GM13977 (cell line): ENCODE results near the gene KCTD8.

Experiments
- DNase-seq: peaks from one replicate; pipeline ENCODE4 v3.0.0; 2012; ENCODE audit warnings: low spot score
- in situ Hi-C: fragments of 300-500 bp; cut with MboI; formaldehyde crosslinking; loops from one replicate; pipeline ENCODE4 v1.12.0; 2022; ENCODE audit warnings: low sequenced_read_pairs, low pct_unique_long_range_greater_than_20kb, mixed read lengths, inconsistent platforms; ENCODE audit not compliant: unreplicated experiment
- TF ChIP-seq, protein P1 (sequence below): IDR thresholded peaks from 2 replicates; pipeline ENCODE4 v1.5.1; 2012; ENCODE audit warnings: mild to moderate bottlenecking, control low read depth; ENCODE audit not compliant: insufficient read depth; ENCODE audit errors: extremely low read depth, missing control alignments

The KCTD8 gene

DNA sequence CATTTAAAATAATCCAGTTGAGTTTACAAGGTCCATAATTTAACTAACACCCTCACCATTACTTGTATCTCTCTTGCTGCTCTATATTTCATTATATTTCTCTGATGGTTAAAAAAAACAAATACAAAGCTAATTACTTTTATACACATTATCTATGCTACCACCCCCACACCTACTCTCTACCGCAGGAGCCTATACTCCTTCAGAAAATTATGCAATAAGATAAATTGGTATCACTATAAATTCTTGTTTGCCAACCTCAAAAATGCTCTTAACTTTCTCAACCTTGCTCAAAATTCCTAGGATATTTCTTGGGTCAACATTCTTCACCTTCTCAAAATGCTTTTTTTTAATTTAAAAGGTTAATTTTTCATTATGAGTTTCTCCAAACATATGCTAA is 282.7 kb downstream of the KCTD8 start:
- DNase-seq: no peak
- TF ChIP-seq, protein P1, sequence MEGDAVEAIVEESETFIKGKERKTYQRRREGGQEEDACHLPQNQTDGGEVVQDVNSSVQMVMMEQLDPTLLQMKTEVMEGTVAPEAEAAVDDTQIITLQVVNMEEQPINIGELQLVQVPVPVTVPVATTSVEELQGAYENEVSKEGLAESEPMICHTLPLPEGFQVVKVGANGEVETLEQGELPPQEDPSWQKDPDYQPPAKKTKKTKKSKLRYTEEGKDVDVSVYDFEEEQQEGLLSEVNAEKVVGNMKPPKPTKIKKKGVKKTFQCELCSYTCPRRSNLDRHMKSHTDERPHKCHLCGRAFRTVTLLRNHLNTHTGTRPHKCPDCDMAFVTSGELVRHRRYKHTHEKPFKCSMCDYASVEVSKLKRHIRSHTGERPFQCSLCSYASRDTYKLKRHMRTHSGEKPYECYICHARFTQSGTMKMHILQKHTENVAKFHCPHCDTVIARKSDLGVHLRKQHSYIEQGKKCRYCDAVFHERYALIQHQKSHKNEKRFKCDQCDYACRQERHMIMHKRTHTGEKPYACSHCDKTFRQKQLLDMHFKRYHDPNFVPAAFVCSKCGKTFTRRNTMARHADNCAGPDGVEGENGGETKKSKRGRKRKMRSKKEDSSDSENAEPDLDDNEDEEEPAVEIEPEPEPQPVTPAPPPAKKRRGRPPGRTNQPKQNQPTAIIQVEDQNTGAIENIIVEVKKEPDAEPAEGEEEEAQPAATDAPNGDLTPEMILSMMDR: no peak
- in situ Hi-C loops: no loop called here

DNA sequence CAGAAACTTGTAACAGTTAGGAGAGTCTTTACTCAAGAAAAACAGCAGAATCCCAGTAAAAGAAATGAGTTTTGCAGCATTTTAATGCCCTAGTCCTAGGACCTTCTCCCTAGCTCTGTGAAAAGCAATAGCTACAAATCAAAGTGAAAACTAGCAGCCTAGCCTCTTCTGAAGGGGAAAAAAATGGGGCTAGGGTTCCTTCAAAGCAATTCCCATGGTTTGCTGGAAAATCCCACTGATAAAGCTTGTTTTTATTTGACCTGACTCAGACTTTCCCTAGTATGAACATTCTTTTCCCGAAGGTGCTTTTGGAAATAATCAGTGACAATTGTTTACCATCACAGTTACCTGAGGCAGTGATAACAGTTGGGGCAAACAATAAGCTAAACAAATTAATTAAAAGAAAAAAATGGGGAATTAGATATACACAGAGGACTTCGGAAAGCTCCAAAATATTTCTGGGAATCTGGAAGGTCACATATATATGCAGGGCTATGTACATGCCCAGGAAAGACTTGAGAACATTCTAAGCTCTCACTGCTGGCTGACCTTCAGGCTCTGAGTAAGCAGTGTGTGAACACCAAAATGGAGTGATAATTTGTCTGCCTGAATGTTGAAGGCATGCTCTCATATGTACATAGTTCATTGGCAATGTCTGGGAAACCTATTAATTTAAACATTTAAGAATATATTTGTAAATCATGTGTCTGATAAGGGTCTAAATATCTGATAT is 285.9 kb downstream of the KCTD8 start:
- in situ Hi-C loops: no loop called here
- no peak for DNase-seq
- TF ChIP-seq, protein P1: no peak

DNA sequence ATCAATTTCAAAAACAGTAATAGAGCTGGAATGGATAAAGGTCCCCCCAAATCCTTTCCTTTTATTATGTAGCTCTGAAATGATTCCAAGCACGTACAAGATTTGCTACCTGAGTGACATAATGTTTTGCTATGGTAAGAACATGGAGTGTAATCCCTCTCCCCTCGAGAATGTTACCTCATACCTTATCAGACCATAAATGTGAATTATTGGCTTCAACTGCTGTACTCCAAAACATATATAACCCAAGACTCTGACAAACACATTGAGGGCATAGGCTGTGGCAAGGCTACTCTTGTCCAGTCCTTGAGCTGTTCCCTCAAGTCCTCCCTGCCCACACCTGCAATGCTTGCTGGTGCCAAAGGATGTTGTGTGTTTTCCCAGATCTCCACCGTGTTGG is 286.9 kb downstream of the KCTD8 start:
- in situ Hi-C loops: no loop called here
- DNase-seq: no peak
- TF ChIP-seq, protein P1: no peak

GRCh38 chr4:44160776-44161367 is 287.7 kb downstream of the KCTD8 start:
- in situ Hi-C loops: no loop called here
- DNase-seq: no peak
- TF ChIP-seq, protein P1: no peak

- TF ChIP-seq, protein P1: no peak
- no peak for DNase-seq
- in situ Hi-C loops: no loop called here
These were observed 288.6 kb downstream of the KCTD8 start for GRCh38 chr4:44159991-44160390.

GRCh38 chr4:44157611-44158277 is 290.9 kb downstream of the KCTD8 start:
- in situ Hi-C loops: no loop called here
- no peak for DNase-seq
- TF ChIP-seq, protein P1: no peak
